H9 (cell line): ENCODE measurements around the gene TUSC7. TPM values are rescaled to one million over a fixed set of nuclear protein-coding genes. Genes with fewer than 3 reads are reported as not detected.

Source experiments
- DNase-seq: peaks from one replicate; pipeline ENCODE4 v3.0.0-alpha.2; 2017
- H2AFZ ChIP-seq: one replicate; pipeline ENCODE4 v1.6.1; 2013; ENCODE audit warnings: mild to moderate bottlenecking, low read length, control low read depth, moderate library complexity
- H2AK5ac ChIP-seq: 2 replicates; pipeline ENCODE4 v1.6.1; 2013; ENCODE audit warnings: low read length, control low read depth, mixed read lengths; ENCODE audit not compliant: insufficient read length
- H2BK120ac ChIP-seq: one replicate; pipeline ENCODE4 v1.6.1; 2013; ENCODE audit warnings: low read depth, mild to moderate bottlenecking, low read length, control low read depth, inconsistent platforms; ENCODE audit not compliant: poor library complexity, severe bottlenecking
- H2BK12ac ChIP-seq: 2 replicates; pipeline ENCODE4 v1.6.1; 2013; ENCODE audit warnings: low read length, control low read depth, mixed read lengths, low read depth; ENCODE audit not compliant: insufficient read length
- H2BK15ac ChIP-seq: 2 replicates; pipeline ENCODE4 v1.6.1; 2013; ENCODE audit warnings: low read depth, low read length, control low read depth
- H2BK20ac ChIP-seq: one replicate; pipeline ENCODE4 v1.6.1; 2013; ENCODE audit warnings: low read depth, mild to moderate bottlenecking, low read length, control low read depth, inconsistent platforms; ENCODE audit not compliant: poor library complexity, severe bottlenecking
- H2BK5ac ChIP-seq: 2 replicates; pipeline ENCODE4 v1.6.1; 2013; ENCODE audit warnings: low read length, control low read depth, mixed read lengths; ENCODE audit not compliant: insufficient read length
- H3K14ac ChIP-seq: 2 replicates; pipeline ENCODE4 v1.6.1; 2013; ENCODE audit warnings: low read length, control low read depth; ENCODE audit not compliant: insufficient read depth
- H3K18ac ChIP-seq: 2 replicates; pipeline ENCODE4 v1.6.1; 2013; ENCODE audit warnings: low read depth, mild to moderate bottlenecking, mixed read lengths, low read length, control low read depth; ENCODE audit not compliant: insufficient read length
- H3K23ac ChIP-seq: 2 replicates; pipeline ENCODE4 v1.6.1; 2013; ENCODE audit warnings: low read length, control low read depth, mixed read lengths, low read depth; ENCODE audit not compliant: insufficient read length
- H3K23me2 ChIP-seq: 2 replicates; pipeline ENCODE4 v1.6.1; 2013; ENCODE audit warnings: low read depth, mild to moderate bottlenecking, mixed read lengths, low read length, control low read depth; ENCODE audit not compliant: insufficient read length, poor library complexity, severe bottlenecking
- H3K27ac ChIP-seq: 2 replicates; pipeline ENCODE4 v1.5.1; 2013; ENCODE audit warnings: low read length, control low read depth, mixed read lengths, low read depth; ENCODE audit not compliant: insufficient read length
- H3K27me3 ChIP-seq: 2 replicates; pipeline ENCODE4 v1.6.1; 2013; ENCODE audit warnings: low read length, control low read depth, inconsistent platforms; ENCODE audit not compliant: insufficient read depth
- H3K4ac ChIP-seq: 2 replicates; pipeline ENCODE4 v1.6.1; 2013; ENCODE audit warnings: low read depth, mild to moderate bottlenecking, control low read depth, inconsistent platforms, low read length, moderate library complexity
- H3K4me1 ChIP-seq: 2 replicates; pipeline ENCODE4 v1.6.1; 2013; ENCODE audit warnings: low read length, control low read depth, inconsistent platforms; ENCODE audit not compliant: insufficient read depth
- H3K4me2 ChIP-seq: 2 replicates; pipeline ENCODE4 v1.6.1; 2013; ENCODE audit warnings: low read length, control low read depth, mixed read lengths; ENCODE audit not compliant: insufficient read length, insufficient read depth
- H3K56ac ChIP-seq: 2 replicates; pipeline ENCODE4 v1.6.1; 2013; ENCODE audit warnings: low read depth, mild to moderate bottlenecking, mixed read lengths, low read length, control low read depth; ENCODE audit not compliant: insufficient read length
- H3K79me1 ChIP-seq: 2 replicates; pipeline ENCODE4 v1.6.1; 2013; ENCODE audit warnings: low read depth, mild to moderate bottlenecking, moderate library complexity, low read length, control low read depth, inconsistent platforms; ENCODE audit not compliant: insufficient read depth, poor library complexity, severe bottlenecking
- H3K79me2 ChIP-seq: 2 replicates; pipeline ENCODE4 v1.6.1; 2013; ENCODE audit warnings: low read length, control low read depth, inconsistent platforms; ENCODE audit not compliant: insufficient read depth
- H3K9ac ChIP-seq: 2 replicates; pipeline ENCODE4 v1.6.1; 2013; ENCODE audit warnings: low read length, control low read depth, mixed read lengths; ENCODE audit not compliant: insufficient read length; ENCODE audit errors: extremely low read depth
- H3K9me3 ChIP-seq: one replicate; pipeline ENCODE4 v1.6.1; 2013; ENCODE audit warnings: low read depth, low read length, inconsistent platforms; ENCODE audit not compliant: control insufficient read depth
- H3T11ph ChIP-seq: one replicate; pipeline ENCODE4 v1.6.1; 2013; ENCODE audit warnings: mild to moderate bottlenecking, low read length, control low read depth, inconsistent platforms
- H4K20me1 ChIP-seq: one replicate; pipeline ENCODE4 v1.6.1; 2013; ENCODE audit not compliant: control insufficient read depth, insufficient read length, insufficient read depth
- H4K5ac ChIP-seq: 2 replicates; pipeline ENCODE4 v1.6.1; 2013; ENCODE audit warnings: low read depth, mild to moderate bottlenecking, mixed read lengths, low read length, control low read depth; ENCODE audit not compliant: insufficient read length
- H4K8ac ChIP-seq: replicated peaks from 2 replicates; pipeline ENCODE4 v1.6.1; 2013; ENCODE audit warnings: low read length, control low read depth, mixed read lengths, low read depth; ENCODE audit not compliant: insufficient read length
- H4K91ac ChIP-seq: 2 replicates; pipeline ENCODE4 v1.6.1; 2013; ENCODE audit warnings: low read depth, mild to moderate bottlenecking, moderate library complexity, mixed read lengths, low read length, control low read depth; ENCODE audit not compliant: insufficient read length
- H3K27ac Mint-ChIP-seq, 3 experiments: 2 replicates in 2 of 3; 3 replicates in 1 of 3; pipeline ENCODE4 v1.8.0; 2020 to 2021; ENCODE audit warnings: mixed read lengths in 3 of 3, mild to moderate bottlenecking in 1 of 3, moderate library complexity in 1 of 3
- H3K27me3 Mint-ChIP-seq: 2 replicates; pipeline ENCODE4 v1.8.0; 2021; ENCODE audit warnings: low read depth, mild to moderate bottlenecking, moderate library complexity, mixed read lengths
- H3K36me3 Mint-ChIP-seq, 3 experiments: 2 replicates in 2 of 3; 3 replicates in 1 of 3; pipeline ENCODE4 v1.8.0; 2020 to 2021; ENCODE audit warnings: low read depth in 3 of 3, mixed read lengths in 3 of 3; ENCODE audit not compliant: insufficient read depth in 1 of 3
- H3K4me1 Mint-ChIP-seq, 2 experiments: 2 replicates each; pipeline ENCODE4 v1.8.0; 2020; ENCODE audit warnings: mixed read lengths in 2 of 2
- H3K4me3 Mint-ChIP-seq, 2 experiments: 2 replicates in 1 of 2; 3 replicates in 1 of 2; pipeline ENCODE4 v1.8.0; 2020 to 2021; ENCODE audit warnings: mild to moderate bottlenecking in 2 of 2, mixed read lengths in 2 of 2, moderate library complexity in 1 of 2
- H3K9me3 Mint-ChIP-seq, 2 experiments: 2 replicates in 1 of 2; 3 replicates in 1 of 2; pipeline ENCODE4 v1.8.0; 2020; ENCODE audit warnings: mild to moderate bottlenecking in 2 of 2, mixed read lengths in 2 of 2, moderate library complexity in 1 of 2
- WGBS: extraction: QIAGEN DNeasy Blood & Tissue Kit; methylation state at CpG from one replicate; pipeline ENCODE4 v1.1.7; 2013; ENCODE audit warnings: missing lambda C conversion rate, low lambda C conversion rate, mixed read lengths; ENCODE audit not compliant: insufficient read length; ENCODE audit errors: extremely low coverage; 5-methylcytosine and 5-hydroxymethylcytosine counted together
- total RNA-seq: library from RNA; stranded (reverse); gene quantifications from 2 replicates; pipeline ENCODE4 v1.2.1, GENCODE V29; 2021
- TF ChIP-seq, protein P1 (sequence below): fragments of 200-600 bp; sonication (generic); conservative IDR thresholded peaks from 3 replicates; pipeline ENCODE4 v1.8.0; 2021; ENCODE audit warnings: antibody characterized with exemption, mild to moderate bottlenecking

Gene TUSC7
- total RNA-seq, 1 experiment from 2014 or later: not detected

DNA sequence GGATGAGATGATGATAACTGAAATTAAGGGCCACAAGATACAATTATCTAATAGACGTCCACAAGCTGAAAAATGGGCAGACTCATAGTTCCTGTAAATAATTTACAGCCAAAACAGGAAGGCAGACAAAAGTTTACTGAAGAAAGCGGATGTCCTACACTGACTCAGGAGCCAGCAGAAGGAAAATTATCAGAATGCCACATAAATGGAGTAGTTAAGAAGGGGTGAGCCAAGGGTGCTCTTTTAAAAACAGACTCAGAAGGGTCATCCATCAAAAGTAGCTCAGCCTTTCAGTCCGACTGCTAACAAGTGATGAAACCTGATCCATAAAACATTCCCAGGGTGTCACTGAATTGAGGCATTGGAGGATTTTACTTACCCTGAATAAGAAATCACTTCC lies 39.8 kb downstream of the TUSC7 start:
- Mint-ChIP-seq H3K36me3 (no peaks in the 10 kb centered on the region), H3K27ac (no peak overlapping the region), H3K4me1 (no peaks in the 10 kb centered on the region; a peak in 1 of 4 replicates), H3K9me3 (peaks cover 2 to 3% of the 10 kb centered on the region in 2 experiments; a peak in 3 of 5 replicates), H3K27me3 (no peaks in the 10 kb centered on the region; the same call in 1 of the 2 replicates), H3K4me3 (no peak overlapping the region)
- H3K79me1 ChIP-seq: no peaks in the 10 kb centered on the region
- no peak overlapping the region for H2AFZ ChIP-seq
- H3K14ac ChIP-seq: no peak overlapping the region
- H3K27me3 ChIP-seq: no peaks in the 10 kb centered on the region
- H4K5ac ChIP-seq: no peak overlapping the region
- no peaks in the 10 kb centered on the region for H3K9me3 ChIP-seq
- no peaks in the 10 kb centered on the region for H3K4me1 ChIP-seq
- H4K91ac ChIP-seq: no peak overlapping the region
- WGBS: no CpG with 5 or more reads among the region's 3 CpGs
- no peak overlapping the region for H3K18ac ChIP-seq
- no peak overlapping the region for H2AK5ac ChIP-seq
- no peak overlapping the region for H2BK12ac ChIP-seq
- no peak overlapping the region for H2BK5ac ChIP-seq
- H3K4me2 ChIP-seq: no peak overlapping the region
- no peaks in the 10 kb centered on the region for H4K20me1 ChIP-seq
- no peak overlapping the region for H4K8ac ChIP-seq
- H2BK20ac ChIP-seq: no peak overlapping the region
- no peak overlapping the region for H2BK120ac ChIP-seq
- no peak overlapping the region for H3T11ph ChIP-seq
- no peaks in the 10 kb centered on the region for H3K23me2 ChIP-seq
- no peak overlapping the region for H2BK15ac ChIP-seq
- no peak overlapping the region for H3K56ac ChIP-seq
- no peak overlapping the region for H3K9ac ChIP-seq
- no peak overlapping the region for H3K4ac ChIP-seq
- DNase-seq: no peak
- TF ChIP-seq, protein P1, sequence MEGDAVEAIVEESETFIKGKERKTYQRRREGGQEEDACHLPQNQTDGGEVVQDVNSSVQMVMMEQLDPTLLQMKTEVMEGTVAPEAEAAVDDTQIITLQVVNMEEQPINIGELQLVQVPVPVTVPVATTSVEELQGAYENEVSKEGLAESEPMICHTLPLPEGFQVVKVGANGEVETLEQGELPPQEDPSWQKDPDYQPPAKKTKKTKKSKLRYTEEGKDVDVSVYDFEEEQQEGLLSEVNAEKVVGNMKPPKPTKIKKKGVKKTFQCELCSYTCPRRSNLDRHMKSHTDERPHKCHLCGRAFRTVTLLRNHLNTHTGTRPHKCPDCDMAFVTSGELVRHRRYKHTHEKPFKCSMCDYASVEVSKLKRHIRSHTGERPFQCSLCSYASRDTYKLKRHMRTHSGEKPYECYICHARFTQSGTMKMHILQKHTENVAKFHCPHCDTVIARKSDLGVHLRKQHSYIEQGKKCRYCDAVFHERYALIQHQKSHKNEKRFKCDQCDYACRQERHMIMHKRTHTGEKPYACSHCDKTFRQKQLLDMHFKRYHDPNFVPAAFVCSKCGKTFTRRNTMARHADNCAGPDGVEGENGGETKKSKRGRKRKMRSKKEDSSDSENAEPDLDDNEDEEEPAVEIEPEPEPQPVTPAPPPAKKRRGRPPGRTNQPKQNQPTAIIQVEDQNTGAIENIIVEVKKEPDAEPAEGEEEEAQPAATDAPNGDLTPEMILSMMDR: no peak
- H3K79me2 ChIP-seq: no peaks in the 10 kb centered on the region
- H3K23ac ChIP-seq: no peak overlapping the region
- no peak overlapping the region for H3K27ac ChIP-seq
